Germinal center (tissue), 1 donor: Measurements from ENCODE around the gene PSMF1.
A peak's percentile ranks its signal among the peaks of the same experiment; 100 is the strongest.
"Not testable (repeated sequence)": the region's sequence is repeated elsewhere in the genome, so short reads cannot be mapped to it uniquely, and the experiment has no call there.

ENCODE experiments used
- DNase-seq: peaks from one replicate; pipeline ENCODE4 v3.0.0; 2012; ENCODE audit warnings: mixed read lengths, low spot score

PSMF1 gene

GRCh38 chr20:1122388-1123315, 4.2 kb downstream of the PSMF1 start:
- DNase-seq: no peak

DNA sequence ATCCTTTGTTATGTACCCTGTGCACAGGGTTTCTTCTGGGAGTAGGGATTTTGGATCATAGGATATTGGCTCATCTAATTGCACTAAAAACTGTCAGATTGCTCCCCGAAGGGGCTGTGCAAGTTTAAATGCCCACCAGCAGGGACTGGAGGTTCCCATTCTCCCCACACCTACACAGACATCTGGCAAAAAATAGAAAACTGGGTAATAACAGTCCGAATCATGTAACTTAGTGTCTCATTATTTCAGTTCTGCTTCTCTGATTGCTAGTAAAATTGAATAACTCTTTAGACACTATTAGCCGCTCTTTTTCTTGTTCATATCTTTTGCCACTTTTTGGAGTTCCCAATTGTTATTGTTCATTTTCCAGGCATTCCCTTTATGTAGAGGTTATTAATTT, 5.3 kb downstream of the PSMF1 start:
- DNase-seq: no peak

DNA sequence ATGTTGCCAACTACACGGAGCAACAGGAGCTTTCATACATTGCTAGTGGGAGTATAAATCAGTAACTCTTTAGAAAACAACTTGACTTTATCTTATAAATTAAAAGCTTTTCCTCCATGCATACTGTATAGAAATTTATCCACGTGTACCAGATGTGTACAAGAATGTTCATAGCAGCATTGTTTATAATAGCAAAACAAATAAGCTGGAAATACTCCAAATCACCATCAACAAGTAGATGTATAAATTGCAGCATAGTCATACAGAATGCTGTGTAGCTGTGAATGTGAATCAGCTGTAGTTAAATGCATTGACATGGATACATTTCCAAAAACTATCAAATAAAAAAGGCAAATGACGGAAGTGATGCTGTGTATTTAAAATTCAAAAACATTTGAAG, 6.0 kb downstream of the PSMF1 start:
- no peak for DNase-seq

GRCh38 chr20:1125277-1125676, 6.9 kb downstream of the PSMF1 start:
- no peak for DNase-seq

GRCh38 chr20:1127840-1128239, 9.4 kb downstream of the PSMF1 start:
- DNase-seq: no peak

DNA sequence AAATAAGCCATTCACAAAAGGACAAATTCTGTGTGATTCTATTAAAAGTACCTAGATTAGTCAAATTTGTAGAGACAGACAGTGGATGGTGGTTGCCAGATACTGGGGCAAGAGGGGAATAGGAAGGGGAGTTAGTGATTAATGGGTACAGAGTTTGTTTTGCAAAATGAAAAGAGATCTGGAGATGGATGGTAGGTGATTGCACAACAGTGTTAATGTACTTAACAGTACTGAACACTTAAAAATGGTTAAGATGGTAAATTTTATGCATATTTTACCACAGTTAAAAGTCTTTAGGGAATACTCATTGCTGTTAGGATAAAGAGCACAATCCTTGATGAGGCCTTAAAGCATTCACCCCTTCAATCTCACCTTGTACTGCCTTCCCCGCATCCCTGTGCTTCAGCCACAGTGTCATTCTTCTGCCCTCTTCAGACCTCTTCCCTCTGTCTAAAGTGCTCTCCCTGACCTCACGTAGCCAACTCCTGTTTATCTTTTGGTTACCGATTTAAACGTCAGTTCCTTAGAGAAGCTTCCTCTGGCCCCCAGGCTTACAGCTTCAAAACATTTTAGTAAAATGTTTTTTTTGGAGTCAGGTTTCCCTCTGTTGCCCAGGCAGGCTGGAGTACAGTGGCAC, 11.8 kb downstream of the PSMF1 start:
- DNase-seq: no peak

- peak; percentile 40 for DNase-seq
Observed at GRCh38 chr20:1130847-1131246, 12.4 kb downstream of the PSMF1 start.

DNA sequence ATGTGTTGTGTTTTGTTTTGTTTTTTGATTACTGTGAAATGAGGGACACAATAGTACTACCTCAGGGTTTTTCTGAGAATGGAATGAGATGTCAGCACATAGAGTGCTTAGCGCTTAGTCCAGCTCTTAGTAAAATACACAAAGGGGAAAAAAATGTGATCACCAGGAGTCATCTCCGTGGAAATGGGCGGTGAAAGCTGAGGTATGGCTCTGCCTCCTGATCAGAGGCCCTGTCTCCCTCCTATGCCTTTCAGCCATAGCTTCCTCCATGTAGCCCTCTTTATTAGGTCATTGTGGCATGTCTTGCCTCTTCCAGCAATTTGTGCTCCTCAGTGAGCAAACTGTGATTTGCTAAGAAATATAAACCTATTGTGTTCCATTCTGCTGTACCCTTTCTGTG, 13.0 kb downstream of the PSMF1 start:
- no peak for DNase-seq

GRCh38 chr20:1134355-1134754, 16.0 kb downstream of the PSMF1 start:
- DNase-seq: no peak

DNA sequence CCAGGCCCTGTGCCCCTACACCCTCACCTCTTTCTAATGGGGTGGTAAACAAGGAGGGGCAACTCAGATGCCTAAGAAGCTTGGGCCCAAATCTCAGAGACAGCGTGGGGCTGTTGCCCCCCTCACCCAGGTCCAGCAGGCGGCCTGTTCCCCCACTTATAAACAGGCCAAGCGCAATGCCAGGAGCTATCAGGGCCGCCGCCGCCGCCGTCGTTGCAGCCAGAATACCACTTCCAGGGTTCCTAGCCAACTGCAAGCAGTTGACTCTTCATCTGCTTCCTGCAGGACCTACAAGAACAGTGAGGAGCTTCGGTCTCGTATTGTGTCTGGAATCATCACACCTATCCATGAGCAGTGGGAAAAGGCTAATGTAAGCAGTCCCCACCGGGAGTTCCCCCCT, 16.4 kb downstream of the PSMF1 start:
- DNase-seq: no peak

DNA sequence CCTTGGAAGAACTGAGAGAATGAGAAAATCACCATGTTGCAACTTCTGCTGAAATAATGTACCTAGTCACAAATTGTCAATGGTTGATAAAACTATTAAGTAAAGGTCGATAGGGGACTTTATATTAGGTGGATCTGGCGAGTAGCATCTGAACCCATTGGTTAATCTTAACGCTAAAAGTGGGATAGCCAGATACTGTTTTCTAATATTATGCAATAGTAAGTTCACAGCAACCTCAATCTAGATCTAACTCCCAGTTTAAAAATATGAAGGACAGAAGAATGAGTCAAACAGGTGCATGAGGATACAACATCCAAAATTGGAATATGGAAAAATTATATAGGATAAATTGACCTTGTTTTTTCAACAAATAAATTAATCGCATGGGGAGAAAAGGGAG, 18.8 kb downstream of the PSMF1 start:
- no peak for DNase-seq

DNA sequence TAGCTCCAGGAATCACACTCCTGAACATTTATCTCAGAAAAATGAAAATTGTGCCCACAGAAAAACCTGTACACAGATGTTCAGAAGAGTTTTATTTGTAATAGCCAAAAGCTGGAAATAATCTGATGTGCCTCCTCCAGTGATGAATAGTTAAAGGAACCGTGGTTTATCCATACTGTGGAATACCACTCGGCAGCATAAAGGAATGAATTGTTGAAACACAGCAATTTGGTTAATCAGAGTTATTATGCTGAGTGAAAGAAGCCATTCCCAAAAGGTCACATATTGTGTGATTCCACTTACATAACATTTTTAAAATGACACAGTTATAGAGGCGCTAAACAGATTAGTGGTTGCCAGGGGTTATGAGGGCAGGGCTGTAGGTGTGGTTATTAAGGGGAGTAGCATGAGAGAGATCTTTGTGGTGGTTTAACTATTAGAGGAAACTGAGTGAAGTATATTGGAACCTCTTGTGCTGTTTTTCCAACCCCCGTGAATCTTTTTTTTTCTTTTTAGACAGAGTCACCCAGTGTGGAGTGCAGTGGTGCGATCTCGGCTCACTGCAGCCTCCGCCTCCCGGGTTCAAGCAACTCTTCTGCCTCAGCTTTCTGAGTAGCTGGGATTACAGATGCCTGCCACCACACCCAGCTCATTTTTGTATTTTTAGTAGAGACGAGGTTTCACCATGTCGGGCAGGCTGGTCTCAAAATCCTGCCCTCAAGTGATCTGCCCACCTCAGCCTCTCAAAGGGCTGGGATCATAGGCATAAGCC, 26.2 kb downstream of the PSMF1 start:
- DNase-seq: no peak

GRCh38 chr20:1146957-1147356, 28.6 kb downstream of the PSMF1 start:
- DNase-seq: no peak

- DNase-seq: not testable (repeated sequence)
Observed at GRCh38 chr20:1149812-1150211, 31.4 kb downstream of the PSMF1 start.

- no peak for DNase-seq
Observed at GRCh38 chr20:1150218-1150617, 31.8 kb downstream of the PSMF1 start.

GRCh38 chr20:1150968-1151367, 32.6 kb downstream of the PSMF1 start:
- DNase-seq: no peak

GRCh38 chr20:1154226-1154625, 35.8 kb downstream of the PSMF1 start:
- no peak for DNase-seq

- no peak for DNase-seq
Observed at GRCh38 chr20:1154691-1155090, 36.3 kb downstream of the PSMF1 start.

GRCh38 chr20:1155342-1155741, 36.9 kb downstream of the PSMF1 start:
- no peak for DNase-seq

DNA sequence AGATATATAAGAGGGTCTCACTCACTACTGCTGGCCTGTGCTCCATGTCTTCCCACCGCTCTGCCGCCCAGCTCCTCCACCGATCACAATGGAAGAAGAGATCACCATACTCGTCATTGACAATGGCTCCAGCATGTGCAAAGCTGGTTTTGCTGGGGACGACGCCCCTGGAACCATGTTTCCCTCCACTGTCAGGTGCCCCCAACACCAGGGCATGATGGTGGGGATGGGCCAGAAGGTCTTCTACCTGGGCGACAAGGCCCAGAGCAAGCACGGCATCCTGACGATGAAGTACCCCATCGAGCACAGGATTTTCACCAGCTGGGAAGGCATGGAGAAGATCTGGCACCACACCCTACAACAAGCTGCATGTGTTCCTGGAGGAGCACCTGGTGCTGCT, 42.1 kb downstream of the PSMF1 start:
- DNase-seq: no peak

- no peak for DNase-seq
Observed at GRCh38 chr20:1160991-1161390, 42.6 kb downstream of the PSMF1 start.

- DNase-seq: no peak
Observed at GRCh38 chr20:1163105-1163504, 44.7 kb downstream of the PSMF1 start.

GRCh38 chr20:1163653-1164052, 45.3 kb downstream of the PSMF1 start:
- DNase-seq: no peak
